H1 (cell line): ENCODE measurements around the gene EPHB6.

Experiments used
- EP300 ChIP-seq, 2 experiments: IDR thresholded peaks; 1 replicate in 1 of 2; 2 replicates in 1 of 2; pipeline ENCODE4 v1.6.1; 2011 to 2012; ENCODE audit warnings: low read depth in 2 of 2, low read length in 2 of 2, mild to moderate bottlenecking in 2 of 2, borderline replicate concordance in 1 of 2, inconsistent platforms in 1 of 2, moderate library complexity in 1 of 2
- EZH2 ChIP-seq: fragments of 200-600 bp; sonication (generic); IDR thresholded peaks from 2 replicates; pipeline ENCODE4 v1.7.1; 2012; ENCODE audit warnings: low read depth, mild to moderate bottlenecking, moderate library complexity, low read length, inconsistent platforms; ENCODE audit not compliant: severe bottlenecking
- NRF1 ChIP-seq: IDR thresholded peaks from 2 replicates; pipeline ENCODE4 v1.6.1; 2011; ENCODE audit warnings: mild to moderate bottlenecking, low read depth, low read length, improper control_type of control experiment
- POLR2A ChIP-seq, 2 experiments: IDR thresholded peaks; 1 replicate in 1 of 2; 2 replicates in 1 of 2; pipeline ENCODE4 v1.6.1; 2011; ENCODE audit warnings: low read depth in 2 of 2, low read length in 2 of 2, mild to moderate bottlenecking in 2 of 2; ENCODE audit errors: control extremely low read depth in 1 of 2
- TCF12 ChIP-seq: IDR thresholded peaks from 2 replicates; pipeline ENCODE4 v1.6.1; 2011; ENCODE audit warnings: low read depth, mild to moderate bottlenecking, low read length
- TEAD4 ChIP-seq: IDR thresholded peaks from 2 replicates; pipeline ENCODE4 v1.6.1; 2012; ENCODE audit warnings: low read depth, low read length, inconsistent platforms, mixed read lengths
- TF ChIP-seq, protein P1 (sequence below), 3 experiments: IDR thresholded peaks; 1 replicate in 2 of 3; 2 replicates in 1 of 3; pipeline versions ENCODE4 v1.5.1 to v1.6.1; 2011; ENCODE audit warnings: low read length in 3 of 3, mild to moderate bottlenecking in 3 of 3, inconsistent platforms in 2 of 3, low read depth in 1 of 3, moderate library complexity in 1 of 3; ENCODE audit not compliant: insufficient read depth in 1 of 3; ENCODE audit errors: control extremely low read depth in 1 of 3

DNA sequence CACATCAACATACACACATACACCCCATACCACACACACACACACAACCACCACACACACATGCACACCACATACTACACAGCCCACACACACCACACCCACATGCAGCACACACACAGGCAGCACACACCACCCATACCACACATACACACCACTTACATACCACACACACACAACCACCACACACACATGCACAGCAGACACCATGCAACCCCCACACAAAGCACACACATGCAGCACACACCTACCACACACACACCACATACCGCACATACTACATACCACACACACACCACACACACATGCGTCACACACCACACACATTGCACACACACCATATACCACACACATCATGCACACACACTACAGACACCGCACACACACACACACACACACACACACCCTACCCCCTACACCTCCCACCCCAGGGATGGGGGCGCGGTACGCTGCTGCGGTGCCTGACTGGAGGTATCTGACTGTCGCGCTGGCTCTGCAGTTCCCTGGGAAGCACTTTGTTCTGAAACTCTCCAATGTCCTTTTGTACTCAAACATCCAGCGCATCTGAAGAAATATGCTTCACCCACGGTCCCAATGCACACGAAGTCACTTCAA, 36.1 kb downstream of the EPHB6 start:
- TF ChIP-seq TEAD4 (no peak), NRF1 (no peak), POLR2A (IDR thresholded peaks at IDR 0.05; ENCODE audit: control extremely low read depth in 1 of 2, low read depth in 2 of 2, low read length in 2 of 2) (no peak), TCF12 (no peak), EZH2 (no peak), EP300 (IDR thresholded peaks at IDR 0.05; ENCODE audit: borderline replicate concordance in 1 of 2, low read depth in 2 of 2, low read length in 2 of 2) (no peak)
- TF ChIP-seq, protein P1, sequence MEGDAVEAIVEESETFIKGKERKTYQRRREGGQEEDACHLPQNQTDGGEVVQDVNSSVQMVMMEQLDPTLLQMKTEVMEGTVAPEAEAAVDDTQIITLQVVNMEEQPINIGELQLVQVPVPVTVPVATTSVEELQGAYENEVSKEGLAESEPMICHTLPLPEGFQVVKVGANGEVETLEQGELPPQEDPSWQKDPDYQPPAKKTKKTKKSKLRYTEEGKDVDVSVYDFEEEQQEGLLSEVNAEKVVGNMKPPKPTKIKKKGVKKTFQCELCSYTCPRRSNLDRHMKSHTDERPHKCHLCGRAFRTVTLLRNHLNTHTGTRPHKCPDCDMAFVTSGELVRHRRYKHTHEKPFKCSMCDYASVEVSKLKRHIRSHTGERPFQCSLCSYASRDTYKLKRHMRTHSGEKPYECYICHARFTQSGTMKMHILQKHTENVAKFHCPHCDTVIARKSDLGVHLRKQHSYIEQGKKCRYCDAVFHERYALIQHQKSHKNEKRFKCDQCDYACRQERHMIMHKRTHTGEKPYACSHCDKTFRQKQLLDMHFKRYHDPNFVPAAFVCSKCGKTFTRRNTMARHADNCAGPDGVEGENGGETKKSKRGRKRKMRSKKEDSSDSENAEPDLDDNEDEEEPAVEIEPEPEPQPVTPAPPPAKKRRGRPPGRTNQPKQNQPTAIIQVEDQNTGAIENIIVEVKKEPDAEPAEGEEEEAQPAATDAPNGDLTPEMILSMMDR (IDR thresholded peaks at IDR 0.05; ENCODE audit: control extremely low read depth in 1 of 3, insufficient read depth in 1 of 3, low read depth in 1 of 3, low read length in 3 of 3) = no peak
